Chondrocyte (in vitro differentiated cells): ENCODE data around the gene CERS5. TPM values are rescaled to one million over a fixed set of nuclear protein-coding genes. Genes with fewer than 3 reads are reported as not detected.
A peak's percentile ranks its signal among the peaks of the same experiment; 100 is the strongest.

Experiments used
- DNase-seq: peaks from one replicate; pipeline ENCODE4 v3.0.0; 2021; ENCODE audit warnings: mixed read lengths, low spot score
- H3K27ac Mint-ChIP-seq: one replicate; pipeline ENCODE4 v1.8.0; 2021; ENCODE audit warnings: mild to moderate bottlenecking, moderate library complexity, mixed read lengths; ENCODE audit not compliant: unreplicated experiment
- H3K27me3 Mint-ChIP-seq: 2 replicates; pipeline ENCODE4 v1.8.0; 2021; ENCODE audit warnings: low read depth, mixed read lengths
- H3K36me3 Mint-ChIP-seq: 2 replicates; pipeline ENCODE4 v1.8.0; 2021; ENCODE audit warnings: low read depth, mixed read lengths
- H3K4me1 Mint-ChIP-seq: 2 replicates; pipeline ENCODE4 v1.8.0; 2021; ENCODE audit warnings: low read depth, mild to moderate bottlenecking, mixed read lengths
- H3K4me3 Mint-ChIP-seq: one replicate; pipeline ENCODE4 v1.8.0; 2021; ENCODE audit warnings: mild to moderate bottlenecking, moderate library complexity, mixed read lengths; ENCODE audit not compliant: unreplicated experiment
- H3K9me3 Mint-ChIP-seq: 2 replicates; pipeline ENCODE4 v1.8.0; 2021; ENCODE audit warnings: low read depth, mixed read lengths
- CTCF ChIP-seq: fragments of 200-600 bp; sonication (generic); IDR thresholded peaks from 2 replicates; pipeline ENCODE4 v1.5.0; 2021; ENCODE audit warnings: antibody characterized with exemption, mild to moderate bottlenecking, moderate library complexity
- total RNA-seq: library from RNA; stranded (reverse); gene quantifications from 3 replicates; pipeline ENCODE4 v1.2.1, GENCODE V29; 2021

The CERS5 gene
- total RNA-seq, 1 donor from 2014 or later = 80.9 TPM

- Mint-ChIP-seq H3K27me3 (no peaks in the 10 kb centered on the region), H3K36me3 (no peaks in the 10 kb centered on the region), H3K27ac (no peak overlapping the region), H3K4me1 (peaks cover 20% of the 10 kb centered on the region), H3K9me3 (no peaks in the 10 kb centered on the region), H3K4me3 (no peak overlapping the region)
- peak; percentile 74 for DNase-seq
- TF ChIP-seq CTCF = no peak
Measured at GRCh38 chr12:50107416-50108268, 59.5 kb downstream of the CERS5 start.

GRCh38 chr12:50106907-50107306 lies 60.3 kb downstream of the CERS5 start:
- Mint-ChIP-seq H3K9me3 (no peaks in the 10 kb centered on the region), H3K27me3 (no peaks in the 10 kb centered on the region), H3K4me3 (no peak overlapping the region)

GRCh38 chr12:50105913-50106450 lies 61.2 kb downstream of the CERS5 start:
- no peak overlapping the region for H3K27ac Mint-ChIP-seq
- DNase-seq = peak; percentile 63

More at GRCh38 chr12:50106907-50107306, 60.3 kb downstream of the CERS5 start:
- TF ChIP-seq CTCF = no peak
- H3K4me1 Mint-ChIP-seq = peaks cover 20% of the 10 kb centered on the region
- no peak overlapping the region for H3K27ac Mint-ChIP-seq
- no peaks in the 10 kb centered on the region for H3K36me3 Mint-ChIP-seq
- peak; percentile 33 for DNase-seq

GRCh38 chr12:50104417-50105366 lies 62.5 kb downstream of the CERS5 start:
- Mint-ChIP-seq H3K27me3 (no peaks in the 10 kb centered on the region), H3K36me3 (peaks cover 7% of the 10 kb centered on the region), H3K9me3 (no peaks in the 10 kb centered on the region), H3K4me3 (no peak overlapping the region), H3K27ac (no peak overlapping the region), H3K4me1 (peaks cover 6% of the 10 kb centered on the region)
- peak; percentile 77 for DNase-seq
- no peak for TF ChIP-seq CTCF

More at GRCh38 chr12:50105913-50106450, 61.2 kb downstream of the CERS5 start:
- no peaks in the 10 kb centered on the region for H3K27me3 Mint-ChIP-seq
- no peak for TF ChIP-seq CTCF
- no peak overlapping the region for H3K4me3 Mint-ChIP-seq
- no peaks in the 10 kb centered on the region for H3K9me3 Mint-ChIP-seq
- H3K36me3 Mint-ChIP-seq = peaks cover 3% of the 10 kb centered on the region
- peaks cover 14% of the 10 kb centered on the region for H3K4me1 Mint-ChIP-seq
